ENCODE measurements around the gene PRPF6. TPM values are rescaled to one million over a fixed set of nuclear protein-coding genes. Genes with fewer than 3 reads are reported as not detected.

The PRPF6 gene
- total RNA-seq, 4 donors from 2014 or later: 34.1 to 57.4 (median 45.8) TPM

DNA sequence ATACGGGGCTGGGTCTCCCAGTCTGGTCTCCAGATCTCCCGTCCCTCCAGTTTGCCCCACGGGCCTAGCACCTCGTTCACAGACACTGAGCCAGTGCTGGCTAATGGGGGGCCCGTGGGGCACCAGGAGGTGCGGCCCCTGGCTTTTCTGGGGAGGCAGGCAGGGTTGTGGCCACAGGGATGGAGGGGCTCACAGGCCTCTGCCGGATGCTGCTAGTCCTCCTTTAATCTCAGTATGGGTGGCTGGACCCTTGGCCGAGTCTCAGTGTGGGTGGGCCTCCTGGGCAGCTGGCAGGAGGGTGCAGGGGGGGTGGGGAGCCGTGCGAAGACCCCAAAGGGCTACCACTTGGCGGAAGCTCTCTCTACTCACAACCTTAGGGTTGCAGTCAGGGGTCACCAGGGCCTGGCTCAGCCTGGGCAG is 70.1 kb downstream of the PRPF6 start:
- Histone ChIP-seq H3K9me3 (no peaks in the 10 kb centered on the region), H3K4me3 (peak overlapping the region in 2 of 4 donors; percentile 9 to 63), H3K4me1 (peaks cover 30 to 80% (median 41%) of the 10 kb centered on the region in 3 donors), H3K27me3 (peaks cover 8 to 96% (median 15%) of the 10 kb centered on the region in 4 donors), H3K27ac (peak overlapping the region; percentile 56 to 82 (median 72)), H3K36me3 (no peaks in the 10 kb centered on the region)
- DNase-seq: no peak
- no peak for TF ChIP-seq POLR2A (IDR thresholded peaks at IDR 0.05)
- TF ChIP-seq, protein P1, sequence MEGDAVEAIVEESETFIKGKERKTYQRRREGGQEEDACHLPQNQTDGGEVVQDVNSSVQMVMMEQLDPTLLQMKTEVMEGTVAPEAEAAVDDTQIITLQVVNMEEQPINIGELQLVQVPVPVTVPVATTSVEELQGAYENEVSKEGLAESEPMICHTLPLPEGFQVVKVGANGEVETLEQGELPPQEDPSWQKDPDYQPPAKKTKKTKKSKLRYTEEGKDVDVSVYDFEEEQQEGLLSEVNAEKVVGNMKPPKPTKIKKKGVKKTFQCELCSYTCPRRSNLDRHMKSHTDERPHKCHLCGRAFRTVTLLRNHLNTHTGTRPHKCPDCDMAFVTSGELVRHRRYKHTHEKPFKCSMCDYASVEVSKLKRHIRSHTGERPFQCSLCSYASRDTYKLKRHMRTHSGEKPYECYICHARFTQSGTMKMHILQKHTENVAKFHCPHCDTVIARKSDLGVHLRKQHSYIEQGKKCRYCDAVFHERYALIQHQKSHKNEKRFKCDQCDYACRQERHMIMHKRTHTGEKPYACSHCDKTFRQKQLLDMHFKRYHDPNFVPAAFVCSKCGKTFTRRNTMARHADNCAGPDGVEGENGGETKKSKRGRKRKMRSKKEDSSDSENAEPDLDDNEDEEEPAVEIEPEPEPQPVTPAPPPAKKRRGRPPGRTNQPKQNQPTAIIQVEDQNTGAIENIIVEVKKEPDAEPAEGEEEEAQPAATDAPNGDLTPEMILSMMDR (IDR thresholded peaks at IDR 0.05): no peak
- intact Hi-C loops (cut with DNase I): no loop called here
- WGBS, 2 donors: no CpG with 5 or more reads among the region's 11 CpGs

DNA sequence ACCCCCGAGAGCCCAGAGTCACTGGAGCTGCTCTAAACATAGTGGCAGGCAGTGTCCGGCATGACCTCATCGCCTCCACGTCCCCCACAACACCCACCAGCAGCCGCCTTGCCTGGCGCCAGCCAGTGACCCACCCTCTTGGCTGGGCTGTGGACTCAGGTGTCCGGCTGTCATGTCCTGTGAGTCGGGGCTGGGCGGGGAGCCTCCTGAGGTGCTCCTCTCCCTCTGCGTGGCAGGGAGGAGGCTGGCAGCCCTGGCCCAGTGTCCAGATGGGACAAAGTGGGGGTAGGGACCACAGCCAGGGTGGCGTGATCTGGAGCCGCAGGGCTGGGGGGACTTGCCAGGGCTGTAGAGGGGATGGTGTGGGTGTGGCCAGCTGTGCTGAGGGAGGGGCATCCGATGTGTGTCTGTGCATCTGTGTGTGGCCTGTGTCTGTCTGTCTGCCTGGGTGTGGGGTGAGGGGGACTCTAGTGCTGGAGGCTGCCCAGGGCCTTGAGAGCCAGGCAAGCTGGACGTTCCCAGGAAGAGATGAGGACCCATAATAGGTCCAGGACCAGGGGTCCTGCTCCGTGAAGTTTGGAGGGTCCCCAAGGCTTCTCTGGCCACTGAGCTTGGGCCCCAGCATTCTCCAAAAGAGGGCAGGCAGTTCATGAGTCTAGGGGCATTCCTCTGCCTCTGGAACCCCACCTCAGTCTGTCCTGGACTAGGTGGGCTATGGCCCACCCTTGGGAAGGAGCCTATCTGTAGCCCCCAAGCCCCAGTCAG is 70.8 kb downstream of the PRPF6 start:
- Histone ChIP-seq H3K9me3 (no peaks in the 10 kb centered on the region), H3K27me3 (peaks cover 10 to 96% (median 15%) of the 10 kb centered on the region in 4 donors), H3K36me3 (no peaks in the 10 kb centered on the region), H3K27ac (peak overlapping the region; percentile 56 to 82 (median 72)), H3K4me3 (peak overlapping the region in 2 of 4 donors; percentile 9 to 63), H3K4me1 (peaks cover 37 to 86% (median 41%) of the 10 kb centered on the region in 3 donors)
- peak in 1 of 4 donors; percentile 17 for TF ChIP-seq POLR2A (IDR thresholded peaks at IDR 0.05)
- TF ChIP-seq, protein P1 (IDR thresholded peaks at IDR 0.05): no peak
- intact Hi-C loops (cut with DNase I): no loop called here
- DNase-seq: no peak
- WGBS, 2 donors: 30% methylated on average over 2 of the region's 15 CpGs; no CpG with 5 or more reads in 1 of the 2 donors

DNA sequence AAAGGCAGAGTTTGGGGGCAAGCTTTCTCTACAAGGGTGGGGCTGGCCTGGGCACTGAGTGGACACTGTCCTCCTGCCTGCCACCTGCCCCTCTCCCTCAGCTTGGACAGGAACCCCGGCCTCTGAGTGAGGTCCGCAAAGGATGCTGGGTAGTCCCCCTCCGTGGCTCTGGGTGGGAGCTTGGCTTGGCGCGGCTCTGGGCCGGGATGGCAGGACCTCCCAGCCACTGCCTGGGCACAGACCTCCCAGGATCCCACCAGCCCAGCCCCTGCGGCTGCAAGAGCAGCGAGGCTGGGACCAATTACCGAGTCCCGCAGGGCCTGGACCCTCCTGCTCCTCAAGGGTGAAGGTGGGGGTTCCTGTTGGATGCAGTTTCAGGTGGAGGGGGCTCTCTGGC is 71.4 kb downstream of the PRPF6 start:
- no peaks in the 10 kb centered on the region for H3K36me3 ChIP-seq
- no peak overlapping the region for H3K4me3 ChIP-seq
- 36 to 100% methylated on average over 3 of the region's 10 CpGs for WGBS, 2 donors
- peak overlapping the region; percentile 35 to 82 (median 69) for H3K27ac ChIP-seq
- DNase-seq: no peak
- H3K27me3 ChIP-seq: peaks cover 10 to 96% (median 14%) of the 10 kb centered on the region in 4 donors
- TF ChIP-seq POLR2A (IDR thresholded peaks at IDR 0.05): no peak
- H3K9me3 ChIP-seq: no peaks in the 10 kb centered on the region
- intact Hi-C loops (cut with DNase I): no loop called here
- H3K4me1 ChIP-seq: peaks cover 41 to 92% (median 43%) of the 10 kb centered on the region in 3 donors

DNA sequence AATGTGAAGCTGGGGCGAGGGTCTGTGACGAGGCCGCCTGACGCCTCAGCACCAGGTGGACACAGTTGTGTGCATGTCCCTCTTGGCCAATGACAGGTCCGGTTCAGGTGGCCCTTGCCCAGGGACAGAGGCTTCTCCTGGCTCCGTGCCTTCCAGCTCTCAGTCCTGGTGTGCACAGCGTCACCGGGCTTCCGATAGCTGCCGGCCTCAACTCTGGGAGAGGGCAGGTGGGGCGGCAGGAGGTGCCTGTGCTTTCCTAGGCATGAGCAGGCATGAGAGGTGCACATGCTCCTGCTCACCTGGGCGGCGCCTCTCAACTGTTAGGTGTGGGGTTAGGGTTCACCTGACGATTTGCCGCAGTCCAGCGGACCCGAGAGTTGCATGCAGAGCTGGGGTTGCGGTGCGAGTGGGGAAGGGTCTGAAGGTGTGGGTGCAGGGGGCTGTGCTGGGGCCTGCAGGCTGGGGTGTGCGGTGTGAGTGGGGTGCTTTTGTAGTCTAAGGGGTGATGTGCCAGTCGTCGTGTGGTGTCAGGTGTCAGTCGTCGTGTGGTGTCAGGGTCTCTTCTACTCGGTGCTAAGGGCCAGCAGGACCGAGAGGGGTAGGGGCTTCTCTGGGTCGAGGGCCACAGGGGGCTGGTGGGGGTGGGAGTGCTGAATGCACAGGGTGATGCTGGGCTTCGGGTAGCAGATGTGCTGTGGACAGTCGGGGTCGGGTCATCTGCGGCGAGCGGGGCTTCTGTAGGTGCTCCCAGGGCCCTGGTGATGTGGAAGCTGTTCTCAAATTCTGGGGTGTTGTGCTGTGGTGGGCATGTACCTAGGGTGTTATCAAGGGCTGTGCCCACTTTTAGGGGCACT is 72.3 kb downstream of the PRPF6 start:
- TF ChIP-seq, protein P1 (IDR thresholded peaks at IDR 0.05): no peak
- TF ChIP-seq POLR2A (IDR thresholded peaks at IDR 0.05): no peak
- no peak for DNase-seq
- Histone ChIP-seq H3K36me3 (no peaks in the 10 kb centered on the region), H3K27ac (peak overlapping the region; percentile 35 to 82 (median 69)), H3K4me1 (peaks cover 43 to 95% (median 43%) of the 10 kb centered on the region in 3 donors), H3K9me3 (no peaks in the 10 kb centered on the region), H3K4me3 (peak overlapping the region in 1 of 4 donors; percentile 11), H3K27me3 (peaks cover 6 to 90% (median 10%) of the 10 kb centered on the region in 4 donors)
- intact Hi-C loops (cut with DNase I): no loop called here
- WGBS, 2 donors: 40 to 67% methylated on average over 1 to 10 of the region's 33 CpGs

DNA sequence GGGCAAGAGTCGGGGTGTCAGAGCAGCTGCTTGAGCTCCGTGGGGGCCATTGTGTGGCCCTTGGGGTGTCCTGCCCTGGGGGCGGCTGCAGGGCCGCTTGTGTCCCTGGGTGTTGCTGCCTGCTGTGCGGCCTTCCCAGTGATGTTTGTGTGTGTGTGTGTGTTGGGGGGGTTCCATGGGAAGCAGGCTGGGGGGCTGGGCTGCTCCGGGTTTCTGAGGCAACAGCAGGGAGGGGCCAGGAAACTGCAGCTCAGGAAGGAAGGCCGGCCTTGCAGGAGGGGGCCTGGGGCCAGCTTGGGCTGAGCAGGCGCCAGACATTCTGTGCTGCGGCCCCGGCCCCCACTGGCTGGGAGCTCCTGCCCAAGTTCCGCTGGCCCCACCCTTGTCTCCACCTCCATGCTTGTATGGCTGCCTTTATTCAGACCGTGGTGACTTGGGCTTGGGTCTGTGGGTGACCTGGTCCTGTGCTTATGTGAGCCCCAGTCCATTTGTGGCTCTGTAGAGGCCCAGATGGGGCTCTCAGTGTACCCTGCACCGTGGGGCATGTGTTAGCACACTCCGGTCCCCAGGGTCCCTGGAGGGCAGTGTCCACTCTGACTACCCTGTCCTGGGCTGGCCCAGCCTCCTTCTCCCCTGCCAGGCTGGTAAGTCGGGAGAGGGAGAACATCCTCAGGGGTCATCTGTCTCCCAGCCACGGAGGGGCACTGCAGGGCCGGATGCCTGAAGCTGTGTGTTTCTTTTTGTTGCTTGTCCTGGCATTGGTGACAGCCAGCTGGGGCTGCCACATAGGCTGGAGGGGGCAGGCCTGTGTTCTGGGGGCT is 73.1 kb downstream of the PRPF6 start:
- WGBS, 2 donors: 12 to 26% methylated on average over 5 to 6 of the region's 17 CpGs
- peaks cover 34 to 87% (median 43%) of the 10 kb centered on the region in 3 donors for H3K4me1 ChIP-seq
- intact Hi-C loops (cut with DNase I): no loop called here
- H3K27me3 ChIP-seq: peaks cover 0 to 81% (median 10%) of the 10 kb centered on the region in 4 donors
- peak overlapping the region; percentile 33 to 82 (median 62) for H3K27ac ChIP-seq
- no peaks in the 10 kb centered on the region for H3K36me3 ChIP-seq
- TF ChIP-seq POLR2A (IDR thresholded peaks at IDR 0.05): peak in 1 of 4 donors; percentile 26
- TF ChIP-seq, protein P1 (IDR thresholded peaks at IDR 0.05): peak in 1 of 6 experiments; percentile 17
- DNase-seq: no peak
- H3K4me3 ChIP-seq: peak overlapping the region in 2 of 4 donors; percentile 11 to 32
- H3K9me3 ChIP-seq: no peaks in the 10 kb centered on the region

All from esophagus squamous epithelium (tissue), 5 donors.